HFFc6 (cell line): ENCODE measurements around the gene LGR6. TPM values are rescaled to one million over a fixed set of nuclear protein-coding genes. Genes with fewer than 3 reads are reported as not detected.

Experiments
- DNase-seq: peaks from one replicate; pipeline ENCODE4 v3.0.0-alpha.2; 2018
- H3K27ac Mint-ChIP-seq: 2 replicates; pipeline ENCODE4 v1.8.0; 2020; ENCODE audit warnings: mild to moderate bottlenecking, mixed read lengths
- H3K27me3 Mint-ChIP-seq: 2 replicates; pipeline ENCODE4 v1.8.0; 2021; ENCODE audit warnings: mild to moderate bottlenecking, moderate library complexity, mixed read lengths; ENCODE audit not compliant: insufficient read depth
- H3K36me3 Mint-ChIP-seq: 2 replicates; pipeline ENCODE4 v1.8.0; 2021; ENCODE audit warnings: low read depth, mixed read lengths
- H3K4me1 Mint-ChIP-seq: 2 replicates; pipeline ENCODE4 v1.8.0; 2020; ENCODE audit warnings: low read depth, mixed read lengths
- H3K4me3 Mint-ChIP-seq: 2 replicates; pipeline ENCODE4 v1.8.0; 2020; ENCODE audit warnings: mild to moderate bottlenecking, moderate library complexity, mixed read lengths
- H3K9me3 Mint-ChIP-seq: 2 replicates; pipeline ENCODE4 v1.8.0; 2020; ENCODE audit warnings: mild to moderate bottlenecking, mixed read lengths
- CTCF ChIP-seq: fragments of 200-600 bp; sonication (generic); IDR thresholded peaks from 2 replicates; pipeline ENCODE4 v1.5.0; 2021; ENCODE audit warnings: antibody characterized with exemption, mild to moderate bottlenecking
- total RNA-seq, 6 experiments: library from RNA; stranded (reverse); fragmentation: NEBNext Ultra II Directional; extraction: Animal tissue kit (Norgen Biotek cat#: 25700); gene quantifications; 2 replicates in 1 of 6; 3 replicates in 5 of 6; pipeline ENCODE4 v1.2.3, GENCODE V29; 2021

Gene LGR6
- total RNA-seq, 6 experiments from 2014 or later: not detected

DNA sequence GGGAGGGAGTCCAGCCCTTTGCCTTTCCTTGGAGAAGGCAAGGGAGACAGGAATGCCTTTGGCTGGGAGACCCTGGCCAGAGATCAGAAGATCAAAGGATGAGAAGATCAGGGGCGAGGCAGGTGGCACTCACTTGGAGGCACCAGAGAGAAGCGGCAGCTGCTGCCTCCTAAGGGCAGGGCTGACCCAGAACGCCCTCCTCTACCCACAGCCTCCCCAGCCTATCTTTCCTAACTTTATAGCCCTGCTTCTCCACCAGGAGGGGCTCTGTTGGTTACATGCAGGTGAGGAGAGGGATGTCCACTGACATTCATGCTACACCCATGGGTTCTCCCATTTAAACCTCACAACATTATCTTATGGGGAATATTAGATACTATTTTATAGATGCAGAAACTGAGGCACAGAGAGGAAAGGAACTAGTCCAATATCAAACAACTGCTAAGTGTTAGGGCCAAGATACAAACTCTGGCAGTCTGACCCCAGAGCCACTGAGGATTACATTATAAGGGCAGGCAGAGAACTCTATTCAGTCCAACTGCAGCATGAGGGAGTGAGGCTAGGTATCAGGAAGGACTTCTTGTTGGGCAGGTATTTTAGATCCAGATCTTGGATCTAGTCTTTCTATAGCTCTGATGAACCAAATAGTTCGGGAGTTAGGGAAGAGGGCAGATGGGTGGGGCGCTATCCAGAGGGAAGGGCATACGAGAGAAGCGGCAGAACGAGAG, 19.9 kb downstream of the LGR6 start:
- no peaks in the 10 kb centered on the region for H3K4me1 Mint-ChIP-seq
- no peaks in the 10 kb centered on the region for H3K9me3 Mint-ChIP-seq
- DNase-seq: no peak
- peak; percentile 48 for TF ChIP-seq CTCF
- H3K27me3 Mint-ChIP-seq: peaks cover 84% of the 10 kb centered on the region
- no peak overlapping the region for H3K4me3 Mint-ChIP-seq
- no peak overlapping the region for H3K27ac Mint-ChIP-seq
- H3K36me3 Mint-ChIP-seq: no peaks in the 10 kb centered on the region

GRCh38 chr1:202214089-202214843, 20.7 kb downstream of the LGR6 start:
- Mint-ChIP-seq H3K9me3 (no peaks in the 10 kb centered on the region), H3K27ac (no peak overlapping the region), H3K36me3 (no peaks in the 10 kb centered on the region), H3K4me3 (no peak overlapping the region), H3K4me1 (no peaks in the 10 kb centered on the region), H3K27me3 (peaks cover 80% of the 10 kb centered on the region)
- TF ChIP-seq CTCF: no peak
- DNase-seq: no peak

DNA sequence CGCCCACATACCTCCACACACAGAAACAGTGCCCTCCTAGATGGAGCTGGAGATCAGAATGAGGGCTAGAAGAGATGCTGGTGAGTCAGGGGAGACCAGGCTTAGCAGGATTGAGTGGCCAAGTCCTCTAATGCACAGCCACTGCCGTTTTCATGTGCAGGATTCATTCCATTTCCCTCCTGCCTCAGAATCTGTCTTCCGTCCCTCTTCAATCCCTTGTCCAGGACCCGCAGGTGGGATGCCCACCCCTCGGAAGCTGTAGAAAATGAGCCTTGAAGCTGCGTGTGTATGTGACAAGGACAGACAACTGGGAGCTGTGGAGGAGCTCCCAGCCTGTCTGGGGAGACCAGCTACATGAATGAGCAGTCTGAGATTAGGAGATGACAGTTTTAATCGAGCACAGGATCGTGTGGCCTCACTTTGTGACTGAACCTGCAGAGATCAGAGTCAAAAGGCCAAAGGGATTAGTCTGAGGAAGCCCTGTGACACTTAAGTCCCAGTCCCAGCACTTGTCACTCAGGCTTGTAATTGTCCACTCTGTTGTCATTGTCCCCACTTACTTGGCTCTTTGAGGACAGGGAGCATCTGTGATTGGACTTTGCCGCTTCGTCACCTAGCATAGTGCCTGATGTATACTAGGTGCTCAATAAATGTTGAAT, 22.0 kb downstream of the LGR6 start:
- H3K27me3 Mint-ChIP-seq: peaks cover 70% of the 10 kb centered on the region
- no peaks in the 10 kb centered on the region for H3K9me3 Mint-ChIP-seq
- no peak overlapping the region for H3K27ac Mint-ChIP-seq
- no peak for TF ChIP-seq CTCF
- no peak overlapping the region for H3K4me3 Mint-ChIP-seq
- no peak for DNase-seq
- no peaks in the 10 kb centered on the region for H3K4me1 Mint-ChIP-seq
- H3K36me3 Mint-ChIP-seq: no peaks in the 10 kb centered on the region

DNA sequence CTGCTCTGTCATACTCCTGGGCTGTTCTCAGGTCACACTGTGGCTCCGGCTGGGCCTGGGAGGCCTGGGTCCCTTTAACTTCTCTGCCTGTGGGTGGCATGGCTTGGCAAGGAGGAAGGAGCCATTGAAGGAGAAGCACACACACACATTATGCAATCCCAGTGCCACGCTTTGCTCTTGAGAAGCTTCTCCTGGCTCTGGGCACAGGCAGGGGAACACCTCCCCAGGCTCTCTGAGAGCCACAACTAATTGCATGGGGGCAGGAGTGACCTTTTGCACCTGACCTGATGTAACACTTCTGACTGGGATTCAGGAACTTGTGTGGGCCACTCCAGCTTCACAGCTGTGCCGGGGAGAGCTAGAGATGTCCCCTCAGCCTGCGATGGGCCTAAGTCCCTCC, 23.1 kb downstream of the LGR6 start:
- no peak overlapping the region for H3K27ac Mint-ChIP-seq
- no peak for TF ChIP-seq CTCF

DNA sequence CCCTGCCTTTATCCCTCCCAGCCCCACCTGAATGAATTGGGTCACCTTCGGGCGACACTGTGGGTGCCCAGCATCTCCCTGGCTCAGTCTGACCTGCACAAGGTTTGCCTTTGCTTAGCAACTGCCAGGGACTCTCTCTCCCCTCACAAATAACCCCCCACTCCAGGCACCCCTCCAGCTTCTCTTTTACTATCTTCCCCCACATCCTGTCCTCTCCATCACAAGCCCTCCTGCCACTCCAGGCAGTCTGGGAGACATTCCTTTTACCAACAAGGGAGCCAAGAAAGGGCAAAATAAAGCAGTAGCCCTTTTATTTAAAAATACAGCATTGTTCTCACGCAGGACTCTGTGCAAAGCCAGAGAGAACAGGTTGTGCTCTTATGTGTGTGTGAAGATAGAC, 23.9 kb downstream of the LGR6 start:
- no peaks in the 10 kb centered on the region for H3K9me3 Mint-ChIP-seq
- TF ChIP-seq CTCF: no peak
- DNase-seq: no peak
- no peak overlapping the region for H3K4me3 Mint-ChIP-seq
- peaks cover 65% of the 10 kb centered on the region for H3K27me3 Mint-ChIP-seq
- no peaks in the 10 kb centered on the region for H3K4me1 Mint-ChIP-seq
- no peaks in the 10 kb centered on the region for H3K36me3 Mint-ChIP-seq
- H3K27ac Mint-ChIP-seq: no peak overlapping the region

More for the DNA sequence above, 23.1 kb downstream of the LGR6 start:
- no peaks in the 10 kb centered on the region for H3K36me3 Mint-ChIP-seq
- peaks cover 69% of the 10 kb centered on the region for H3K27me3 Mint-ChIP-seq
- no peaks in the 10 kb centered on the region for H3K4me1 Mint-ChIP-seq
- DNase-seq: no peak
- no peak overlapping the region for H3K4me3 Mint-ChIP-seq
- no peaks in the 10 kb centered on the region for H3K9me3 Mint-ChIP-seq
